B cell (primary cell): ENCODE data around the gene WEE2. TPM values are rescaled to one million over a fixed set of nuclear protein-coding genes. Genes with fewer than 3 reads are reported as not detected.

ENCODE experiments used
- ATAC-seq: fragments of 200-7000 bp; cut with Tn5 transposase; one replicate; pipeline ENCODE4 v1.10.0; 2021; ENCODE audit warnings: low read depth, mild to moderate bottlenecking, moderate number of reproducible peaks, moderate library complexity
- CTCF ChIA-PET: fragments of 350-600 bp; sonication (Branson Sonifier 250); formaldehyde crosslinking; loops from one replicate; lab custom pipeline; 2021; ENCODE audit warnings: antibody characterized with exemption, inconsistent platforms; lab: Charles Lee
- POLR2A ChIA-PET: fragments of 350-600 bp; sonication (Branson Sonifier 250); formaldehyde crosslinking; loops from one replicate; lab custom pipeline; 2021; ENCODE audit warnings: antibody characterized with exemption; lab: Charles Lee
- DNase-seq: peaks from one replicate; pipeline ENCODE4 v3.0.0; 2013
- H2AFZ ChIP-seq: 2 replicates; pipeline ENCODE4 v1.6.1; 2012; ENCODE audit warnings: mild to moderate bottlenecking, low read depth, low read length; ENCODE audit not compliant: insufficient read depth, poor library complexity, severe bottlenecking
- H3K27ac ChIP-seq, 2 donors: 1 replicate in 1 of 2; 2 replicates in 1 of 2; pipeline ENCODE4 v1.5.1; 2012 to 2013; ENCODE audit warnings: low read length in 2 of 2, mild to moderate bottlenecking in 2 of 2, moderate library complexity in 1 of 2
- H3K27me3 ChIP-seq, 4 experiments: fragments of 200-600 bp in 1 of 4; sonication (generic) in 1 of 4; replicated peaks in 1 of 4; 1 replicate in 2 of 4; 2 replicates in 2 of 4; pipeline versions ENCODE4 v1.6.1 to v1.7.0; 2013 to 2016; ENCODE audit warnings: low read length in 3 of 4, mild to moderate bottlenecking in 2 of 4, mixed read lengths in 1 of 4, moderate library complexity in 1 of 4; ENCODE audit not compliant: insufficient read depth in 4 of 4, control insufficient read depth in 3 of 4; ENCODE audit errors: control extremely low read depth in 1 of 4
- H3K36me3 ChIP-seq, 2 experiments: replicated peaks in 1 of 2; 1 replicate in 1 of 2; 2 replicates in 1 of 2; pipeline versions ENCODE4 v1.6.1 to v1.7.1; 2013; ENCODE audit warnings: low read length in 1 of 2; ENCODE audit not compliant: insufficient read depth in 2 of 2, control insufficient read depth in 1 of 2; ENCODE audit errors: control extremely low read depth in 1 of 2, extremely low read depth in 1 of 2
- H3K4me1 ChIP-seq, 2 donors: fragments of 200-600 bp in 1 of 2; sonication (generic) in 1 of 2; 1 replicate in 1 of 2; 2 replicates in 1 of 2; pipeline versions ENCODE4 v1.5.1 to v1.6.1; 2013 to 2017; ENCODE audit warnings: low read length in 2 of 2; ENCODE audit not compliant: control insufficient read depth in 2 of 2, insufficient read depth in 2 of 2
- H3K4me2 ChIP-seq: replicated peaks from 2 replicates; pipeline ENCODE3; 2012; ENCODE audit warnings: mild to moderate bottlenecking, low read depth, low read length; ENCODE audit not compliant: poor library complexity, severe bottlenecking
- H3K4me3 ChIP-seq, 5 experiments: fragments of 200-600 bp in 1 of 5; sonication (generic) in 1 of 5; 1 replicate in 3 of 5; 2 replicates in 2 of 5; pipeline versions ENCODE4 v1.5.1 to v1.7.0; 2011 to 2016; ENCODE audit warnings: low read length in 4 of 5, mild to moderate bottlenecking in 4 of 5, low read depth in 2 of 5, control low read depth in 1 of 5, moderate library complexity in 1 of 5; ENCODE audit not compliant: insufficient read depth in 1 of 5; ENCODE audit errors: control extremely low read depth in 1 of 5, extremely low read depth in 1 of 5
- H3K79me2 ChIP-seq: fragments of 200-600 bp; sonication (generic); one replicate; pipeline ENCODE4 v1.6.0; 2016; ENCODE audit warnings: low read length; ENCODE audit not compliant: control insufficient read depth, insufficient read depth
- H3K9ac ChIP-seq: fragments of 200-600 bp; sonication (generic); 2 replicates; pipeline ENCODE4 v1.6.1; 2017; ENCODE audit warnings: mild to moderate bottlenecking, low read length, moderate library complexity
- H3K9me3 ChIP-seq, 3 donors: one replicate each; pipeline versions ENCODE4 v1.6.1 to v1.7.1; 2013; ENCODE audit warnings: low read length in 2 of 3; ENCODE audit not compliant: control insufficient read depth in 2 of 3, insufficient read depth in 1 of 3; ENCODE audit errors: control extremely low read depth in 1 of 3
- H4K20me1 ChIP-seq: 2 replicates; pipeline ENCODE4 v1.6.0; 2012; ENCODE audit warnings: mild to moderate bottlenecking, low read length; ENCODE audit not compliant: insufficient read depth, control insufficient read depth, poor library complexity, severe bottlenecking
- H3K27ac Mint-ChIP-seq: one replicate; pipeline ENCODE4 v1.8.0; 2021; ENCODE audit warnings: mixed read lengths
- H3K27me3 Mint-ChIP-seq: one replicate; pipeline ENCODE4 v1.8.0; 2021; ENCODE audit warnings: mixed read lengths
- H3K4me1 Mint-ChIP-seq: one replicate; pipeline ENCODE4 v1.8.0; 2021; ENCODE audit warnings: mixed read lengths
- H3K4me3 Mint-ChIP-seq: one replicate; pipeline ENCODE4 v1.8.0; 2021; ENCODE audit warnings: mixed read lengths
- H3K9me3 Mint-ChIP-seq: one replicate; pipeline ENCODE4 v1.8.0; 2022; ENCODE audit warnings: mixed read lengths; ENCODE audit not compliant: insufficient read depth
- EZH2 ChIP-seq: IDR thresholded peaks from 2 replicates; pipeline ENCODE4 v1.6.1; 2012; ENCODE audit warnings: borderline replicate concordance, low read depth, mild to moderate bottlenecking, moderate library complexity, low read length; ENCODE audit not compliant: insufficient read depth, poor library complexity, severe bottlenecking
- WGBS: methylation state at CpG from one replicate; pipeline ENCODE4 v1.1.5; 2013; ENCODE audit warnings: missing lambda C conversion rate; ENCODE audit not compliant: insufficient coverage; 5-methylcytosine and 5-hydroxymethylcytosine counted together
- intact Hi-C: fragments of 100-400 bp; cut with micrococcal nuclease; formaldehyde crosslinking; loops from one replicate; pipeline ENCODE4 v1.10.0; 2022
- polyA plus RNA-seq: library from polyadenylated mRNA; depleted of rRNA; stranded (reverse); fragments of >200 nt; gene quantifications from 2 replicates; pipeline ENCODE4 v1.2.3, GENCODE V29; 2012
- total RNA-seq, 2 donors: library from RNA; stranded (reverse); fragments of 120-200 nt in 1 of 2; gene quantifications; 1 replicate in 1 of 2; 2 replicates in 1 of 2; pipeline versions ENCODE4 v1.2.3 to v1.2.4, GENCODE V29; 2013 to 2022
- TF ChIP-seq, protein P1 (sequence below): fragments of 200-600 bp; IDR thresholded peaks from one replicate; pipeline ENCODE4 v1.8.0; 2022; ENCODE audit warnings: antibody characterized with exemption, mild to moderate bottlenecking

The WEE2 gene
- total and polyA plus RNA-seq, 2 donors (not counting 1 experiment from before 2014, with no cell fraction given), result not detected

GRCh38 chr7:141676618-141677017, 31.5 kb upstream of the WEE2 start:
- H3K27me3 ChIP-seq, result no peaks in the 10 kb centered on the region
- Mint-ChIP-seq H3K27me3 (no peaks in the 10 kb centered on the region), H3K4me1 (peaks cover 15% of the 10 kb centered on the region), H3K9me3 (no peaks in the 10 kb centered on the region), H3K4me3 (no peak overlapping the region), H3K27ac (no peak overlapping the region)
- ATAC-seq, result no peak
- TF ChIP-seq, protein P1, sequence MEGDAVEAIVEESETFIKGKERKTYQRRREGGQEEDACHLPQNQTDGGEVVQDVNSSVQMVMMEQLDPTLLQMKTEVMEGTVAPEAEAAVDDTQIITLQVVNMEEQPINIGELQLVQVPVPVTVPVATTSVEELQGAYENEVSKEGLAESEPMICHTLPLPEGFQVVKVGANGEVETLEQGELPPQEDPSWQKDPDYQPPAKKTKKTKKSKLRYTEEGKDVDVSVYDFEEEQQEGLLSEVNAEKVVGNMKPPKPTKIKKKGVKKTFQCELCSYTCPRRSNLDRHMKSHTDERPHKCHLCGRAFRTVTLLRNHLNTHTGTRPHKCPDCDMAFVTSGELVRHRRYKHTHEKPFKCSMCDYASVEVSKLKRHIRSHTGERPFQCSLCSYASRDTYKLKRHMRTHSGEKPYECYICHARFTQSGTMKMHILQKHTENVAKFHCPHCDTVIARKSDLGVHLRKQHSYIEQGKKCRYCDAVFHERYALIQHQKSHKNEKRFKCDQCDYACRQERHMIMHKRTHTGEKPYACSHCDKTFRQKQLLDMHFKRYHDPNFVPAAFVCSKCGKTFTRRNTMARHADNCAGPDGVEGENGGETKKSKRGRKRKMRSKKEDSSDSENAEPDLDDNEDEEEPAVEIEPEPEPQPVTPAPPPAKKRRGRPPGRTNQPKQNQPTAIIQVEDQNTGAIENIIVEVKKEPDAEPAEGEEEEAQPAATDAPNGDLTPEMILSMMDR, result no peak
- no peak for TF ChIP-seq EZH2
- H3K4me2 ChIP-seq, result no peak overlapping the region
- no peak overlapping the region for H3K4me3 ChIP-seq
- 41% methylated on average over 3 of the region's 3 CpGs for WGBS
- H4K20me1 ChIP-seq, result no peaks in the 10 kb centered on the region
- peaks cover 2 to 43% of the 10 kb centered on the region in 2 experiments for H3K36me3 ChIP-seq
- H3K27ac ChIP-seq, result no peak overlapping the region
- ChIA-PET POLR2A (no interaction called here), CTCF (interaction anchor here (1.1 kb wide), 1 partner anchor 11 kb away, joined by 3 read pairs; no protein-coding TSS in a partner anchor)
- DNase-seq, result no peak
- no peaks in the 10 kb centered on the region for H3K9me3 ChIP-seq
- no peaks in the 10 kb centered on the region for H3K4me1 ChIP-seq
- H2AFZ ChIP-seq, result no peak overlapping the region
- intact Hi-C loops, result no loop called here
- no peak overlapping the region for H3K9ac ChIP-seq
- H3K79me2 ChIP-seq, result no peaks in the 10 kb centered on the region

- no peak for TF ChIP-seq EZH2
- intact Hi-C loops, result no loop called here
- Histone ChIP-seq H3K27ac (no peak overlapping the region), H2AFZ (no peak overlapping the region), H3K4me2 (no peak overlapping the region), H3K27me3 (no peaks in the 10 kb centered on the region), H3K4me3 (no peak overlapping the region), H3K36me3 (peaks cover 4 to 32% of the 10 kb centered on the region in 2 experiments), H3K9ac (no peak overlapping the region), H3K79me2 (no peaks in the 10 kb centered on the region), H3K9me3 (no peaks in the 10 kb centered on the region), H3K4me1 (no peaks in the 10 kb centered on the region), H4K20me1 (peaks cover 5% of the 10 kb centered on the region)
- DNase-seq (no peak), ATAC-seq (no peak)
- ChIA-PET POLR2A (no interaction called here), CTCF (no interaction called here)
- Mint-ChIP-seq H3K4me1 (peaks cover 15% of the 10 kb centered on the region), H3K27ac (no peak overlapping the region), H3K9me3 (no peaks in the 10 kb centered on the region), H3K27me3 (no peaks in the 10 kb centered on the region), H3K4me3 (no peak overlapping the region)
These were observed 29.1 kb upstream of the WEE2 start for GRCh38 chr7:141679014-141679413.
